HepG2 (cell line): Measurements from ENCODE around the gene LDLRAD4. TPM values are rescaled to one million over a fixed set of nuclear protein-coding genes. Genes with fewer than 3 reads are reported as not detected.
A peak's percentile ranks its signal among the peaks of the same experiment; 100 is the strongest.

Experiments
- GMEB1 ChIP-seq: sonication (generic); formaldehyde crosslinking; IDR thresholded peaks from 2 replicates; pipeline ENCODE4 v1.5.1; 2020; ENCODE audit warnings: missing genetic modification reagents, mild to moderate bottlenecking, borderline replicate concordance
- KDM4B ChIP-seq: sonication (generic); formaldehyde crosslinking; IDR thresholded peaks from 2 replicates; pipeline ENCODE4 v1.4.0; 2020; ENCODE audit warnings: missing genetic modification reagents
- MAX ChIP-seq: IDR thresholded peaks from 2 replicates; pipeline ENCODE4 v1.6.1; 2012; ENCODE audit warnings: inconsistent platforms
- MTF1 ChIP-seq: sonication (generic); formaldehyde crosslinking; IDR thresholded peaks from 2 replicates; pipeline ENCODE4 v1.5.0; 2020; ENCODE audit warnings: missing genetic modification reagents
- SNAPC4 ChIP-seq: sonication (generic); formaldehyde crosslinking; IDR thresholded peaks from 2 replicates; pipeline ENCODE4 v1.4.0; 2020; ENCODE audit warnings: mild to moderate bottlenecking, missing genetic modification reagents
- SRSF4 ChIP-seq: fragments of 200-400 bp; formaldehyde crosslinking; IDR thresholded peaks from one replicate; pipeline ENCODE4 v1.6.1; 2018; ENCODE audit warnings: mild to moderate bottlenecking, low read depth, low read length, moderate library complexity; ENCODE audit not compliant: poor library complexity, severe bottlenecking
- STAG1 ChIP-seq: sonication (generic); formaldehyde crosslinking; IDR thresholded peaks from 2 replicates; pipeline ENCODE4 v1.4.0; 2020; ENCODE audit warnings: missing genetic modification reagents
- TP53 ChIP-seq: sonication (generic); formaldehyde crosslinking; conservative IDR thresholded peaks from 2 replicates; pipeline ENCODE4 v1.4.0; 2020; ENCODE audit warnings: missing genetic modification reagents
- ZNF143 ChIP-seq: sonication (generic); formaldehyde crosslinking; IDR thresholded peaks from 2 replicates; pipeline ENCODE4 v1.4.0; 2020; ENCODE audit warnings: missing genetic modification reagents
- ZNF564 ChIP-seq: sonication (generic); formaldehyde crosslinking; IDR thresholded peaks from 2 replicates; pipeline ENCODE4 v1.8.1; 2023; ENCODE audit warnings: mild to moderate bottlenecking, missing genetic modification reagents
- ZNF660 ChIP-seq: sonication (generic); formaldehyde crosslinking; IDR thresholded peaks from 2 replicates; pipeline ENCODE4 v1.5.1; 2020; ENCODE audit warnings: mild to moderate bottlenecking, low read depth, missing genetic modification reagents, borderline replicate concordance
- ZNF7 ChIP-seq: IDR thresholded peaks from 2 replicates; pipeline ENCODE4 v1.6.1; 2016; ENCODE audit warnings: missing biosample characterization, missing genetic modification reagents
- ZNF777 ChIP-seq: sonication (generic); formaldehyde crosslinking; IDR thresholded peaks from 2 replicates; pipeline ENCODE4 v1.4.0; 2020; ENCODE audit warnings: missing genetic modification reagents
- ZNF792 ChIP-seq: IDR thresholded peaks from 2 replicates; pipeline ENCODE4 v1.6.1; 2016
- polyA plus RNA-seq, 8 experiments: library from polyadenylated mRNA; depleted of rRNA in 3 of 8; stranded (reverse) in 7 of 8; unstranded in 1 of 8; fragments of >200 nt; fragmentation: Illumina TruSeq in 4 of 8; extraction: Trizol in 4 of 8; gene quantifications; 2 replicates each; pipeline versions ENCODE4 v1.2.1 to v1.2.3, GENCODE V29; 2011 to 2016; ENCODE audit warnings: low read depth in 4 of 8, missing spikeins in 1 of 8, mixed read lengths in 1 of 8; ENCODE audit not compliant: insufficient read depth in 1 of 8
- total RNA-seq, 5 experiments: library from RNA; depleted of rRNA; stranded (reverse); fragments of >200 nt; fragmentation: Illumina TruSeq; extraction: Trizol; gene quantifications; 2 replicates each; pipeline ENCODE4 v1.2.3, GENCODE V29; 2016; ENCODE audit warnings: low read depth in 1 of 5
- TF ChIP-seq, protein P1 (sequence below): sonication (generic); formaldehyde crosslinking; IDR thresholded peaks from 2 replicates; pipeline ENCODE4 v1.9.0; 2021; ENCODE audit warnings: missing genetic modification reagents, borderline replicate concordance
- TF ChIP-seq, protein P2 (sequence below): sonication (generic); formaldehyde crosslinking; IDR thresholded peaks from 2 replicates; pipeline ENCODE4 v1.4.0; 2020; ENCODE audit warnings: missing genetic modification reagents, mild to moderate bottlenecking, borderline replicate concordance

LDLRAD4 gene
- total and polyA plus RNA-seq, 2 of the 13 experiments (the other 11 are each of a cell fraction or from before 2014, with no cell fraction given), result 13.6 to 20.9 TPM

DNA sequence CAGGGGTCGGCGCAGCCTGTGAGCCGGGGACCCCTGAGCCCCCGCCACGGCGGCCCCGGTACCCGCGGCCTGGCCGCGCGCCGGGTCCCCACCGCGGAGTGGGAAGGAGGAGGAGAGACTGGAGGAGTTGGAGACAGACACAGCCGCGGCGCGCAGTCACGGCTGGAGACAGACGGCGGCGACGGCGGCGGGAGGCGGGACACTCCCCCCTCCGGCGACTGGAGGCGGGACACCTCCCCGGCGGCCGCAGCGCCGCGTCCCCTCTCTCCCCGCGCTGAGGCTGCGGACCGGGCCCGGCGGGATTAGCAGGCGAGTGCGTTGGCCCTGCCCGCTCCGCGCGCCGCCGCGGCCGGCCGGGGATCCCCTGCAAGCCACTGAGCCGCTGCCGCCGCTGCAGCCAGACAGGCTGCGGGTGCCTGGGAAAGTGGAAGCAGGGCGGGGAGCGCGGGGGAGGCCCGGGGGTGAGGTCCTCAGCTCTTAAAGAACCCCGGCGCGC is 1.0 kb upstream of the LDLRAD4 start (continued):
- TF ChIP-seq, protein P1, sequence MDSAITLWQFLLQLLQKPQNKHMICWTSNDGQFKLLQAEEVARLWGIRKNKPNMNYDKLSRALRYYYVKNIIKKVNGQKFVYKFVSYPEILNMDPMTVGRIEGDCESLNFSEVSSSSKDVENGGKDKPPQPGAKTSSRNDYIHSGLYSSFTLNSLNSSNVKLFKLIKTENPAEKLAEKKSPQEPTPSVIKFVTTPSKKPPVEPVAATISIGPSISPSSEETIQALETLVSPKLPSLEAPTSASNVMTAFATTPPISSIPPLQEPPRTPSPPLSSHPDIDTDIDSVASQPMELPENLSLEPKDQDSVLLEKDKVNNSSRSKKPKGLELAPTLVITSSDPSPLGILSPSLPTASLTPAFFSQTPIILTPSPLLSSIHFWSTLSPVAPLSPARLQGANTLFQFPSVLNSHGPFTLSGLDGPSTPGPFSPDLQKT (CRISPR knock-in tag), result no peak
- no peak for TF ChIP-seq SRSF4
- TF ChIP-seq ZNF564 (CRISPR knock-in tag), result no peak
- TF ChIP-seq MAX, result peak; percentile 16; the same call in 1 of the 2 replicates
- TF ChIP-seq ZNF143, result no peak
- no peak for TF ChIP-seq KDM4B (CRISPR knock-in tag)
- no peak for TF ChIP-seq ZNF7
- no peak for TF ChIP-seq STAG1
- TF ChIP-seq GMEB1 (CRISPR knock-in tag), result no peak
- no peak for TF ChIP-seq ZNF792 (CRISPR knock-in tag)
- TF ChIP-seq, protein P2, sequence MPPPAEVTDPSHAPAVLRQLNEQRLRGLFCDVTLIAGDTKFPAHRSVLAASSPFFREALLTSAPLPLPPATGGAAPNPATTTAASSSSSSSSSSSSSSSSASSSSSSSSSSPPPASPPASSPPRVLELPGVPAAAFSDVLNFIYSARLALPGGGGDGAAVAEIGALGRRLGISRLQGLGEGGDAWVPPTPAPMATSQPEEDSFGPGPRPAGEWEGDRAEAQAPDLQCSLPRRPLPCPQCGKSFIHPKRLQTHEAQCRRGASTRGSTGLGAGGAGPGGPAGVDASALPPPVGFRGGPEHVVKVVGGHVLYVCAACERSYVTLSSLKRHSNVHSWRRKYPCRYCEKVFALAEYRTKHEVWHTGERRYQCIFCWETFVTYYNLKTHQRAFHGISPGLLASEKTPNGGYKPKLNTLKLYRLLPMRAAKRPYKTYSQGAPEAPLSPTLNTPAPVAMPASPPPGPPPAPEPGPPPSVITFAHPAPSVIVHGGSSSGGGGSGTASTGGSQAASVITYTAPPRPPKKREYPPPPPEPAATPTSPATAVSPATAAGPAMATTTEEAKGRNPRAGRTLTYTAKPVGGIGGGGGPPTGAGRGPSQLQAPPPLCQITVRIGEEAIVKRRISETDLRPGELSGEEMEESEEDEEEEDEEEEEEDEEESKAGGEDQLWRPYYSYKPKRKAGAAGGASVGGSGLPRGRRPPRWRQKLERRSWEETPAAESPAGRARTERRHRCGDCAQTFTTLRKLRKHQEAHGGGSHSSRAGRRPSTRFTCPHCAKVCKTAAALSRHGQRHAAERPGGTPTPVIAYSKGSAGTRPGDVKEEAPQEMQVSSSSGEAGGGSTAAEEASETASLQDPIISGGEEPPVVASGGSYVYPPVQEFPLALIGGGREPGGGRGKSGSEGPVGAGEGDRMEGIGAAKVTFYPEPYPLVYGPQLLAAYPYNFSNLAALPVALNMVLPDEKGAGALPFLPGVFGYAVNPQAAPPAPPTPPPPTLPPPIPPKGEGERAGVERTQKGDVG (CRISPR knock-in tag), result no peak
- 0 out of 2 replicates have a peak, but pooled peaks have one; percentile 20 for TF ChIP-seq ZNF777 (CRISPR knock-in tag)
- TF ChIP-seq MTF1 (CRISPR knock-in tag), result no peak
- no peak for TF ChIP-seq ZNF660
- no peak for TF ChIP-seq TP53 (CRISPR knock-in tag)
- no peak for TF ChIP-seq SNAPC4 (CRISPR knock-in tag)
